SKM-1 treated with dmso at 0.1 percent for 144 hours (cell line): ENCODE data around the gene PPFIBP1.
"Not testable (repeated sequence)": the region's sequence is repeated elsewhere in the genome, so short reads cannot be mapped to it uniquely, and the experiment has no call there.

Experiments
- DNase-seq: peaks from one replicate; lab custom pipeline; 2025; ENCODE audit not compliant: unreplicated experiment; lab: John Stamatoyannopoulos, UW

The PPFIBP1 gene

DNA sequence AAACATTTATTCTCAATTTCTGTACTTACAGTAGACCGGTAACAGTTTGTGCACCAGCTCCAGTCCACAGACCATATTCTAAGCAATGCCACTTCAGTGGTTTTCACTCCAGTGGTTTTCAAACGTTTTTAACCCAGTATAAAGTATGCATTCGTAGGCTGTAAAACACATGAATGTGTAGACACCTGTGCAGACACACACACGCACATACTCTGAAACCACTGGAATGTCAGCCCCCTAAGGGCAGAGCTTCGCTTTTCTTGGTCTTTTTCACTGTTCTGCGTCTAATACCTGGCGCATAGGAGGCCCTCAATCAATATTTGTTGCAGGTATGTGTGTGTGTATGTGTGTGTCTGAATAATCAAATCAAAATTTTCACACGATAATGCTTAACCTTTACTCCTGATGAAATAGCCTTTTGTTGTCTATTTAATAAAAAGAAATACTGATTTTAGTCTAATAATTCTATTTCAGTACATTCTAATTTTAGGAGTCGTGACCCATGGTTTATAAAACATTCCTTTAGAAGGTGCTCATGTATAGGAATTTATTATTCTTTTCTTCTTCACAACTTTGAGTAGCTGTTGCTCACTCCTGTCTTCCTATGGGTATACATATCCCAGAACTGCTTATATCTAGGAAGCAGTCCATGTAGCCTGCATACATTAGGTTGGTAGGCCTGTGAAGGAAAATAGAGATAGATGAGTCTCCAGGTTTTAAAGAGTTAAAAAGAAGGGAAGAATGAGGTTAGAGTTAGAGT is 98.6 kb downstream of the PPFIBP1 start:
- DNase-seq: no peak

DNA sequence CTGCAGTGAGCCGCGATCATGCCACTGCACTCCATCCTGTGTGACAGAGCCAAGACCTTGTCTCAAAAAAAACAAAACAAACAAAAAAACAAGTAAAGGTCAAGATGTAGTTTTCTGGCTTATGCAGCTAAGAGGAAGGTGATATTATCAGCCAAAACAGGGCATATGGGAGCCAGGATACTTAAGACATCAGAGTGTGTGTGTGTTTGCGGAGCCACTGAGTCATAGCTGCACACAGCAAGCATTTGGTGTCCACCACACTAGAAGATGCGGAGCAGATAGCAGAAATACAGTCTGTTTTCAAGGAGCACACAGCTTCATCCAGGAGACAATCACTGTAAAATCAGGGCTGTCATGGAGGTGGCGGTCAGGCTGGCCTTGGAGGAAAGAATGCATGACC is 99.6 kb downstream of the PPFIBP1 start:
- DNase-seq: no peak

DNA sequence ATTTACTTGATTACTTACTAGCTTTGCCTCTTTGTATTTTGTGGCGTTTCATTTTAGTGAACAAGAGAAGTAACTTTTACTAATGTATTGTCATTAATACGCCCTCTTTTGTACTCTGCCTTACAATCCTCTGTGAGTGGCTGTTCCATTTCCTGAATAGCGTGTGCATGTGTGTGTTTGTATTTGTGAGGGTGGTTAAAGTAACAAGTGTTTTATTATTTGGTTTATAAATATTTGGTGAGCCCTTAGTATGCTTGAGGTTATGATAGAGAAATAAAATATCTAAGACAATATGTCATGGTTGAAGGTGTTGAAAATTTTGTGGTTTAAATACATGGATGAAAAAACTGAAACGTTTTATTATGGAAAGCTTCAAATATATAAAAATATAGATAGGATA is 100.6 kb downstream of the PPFIBP1 start:
- no peak for DNase-seq

DNA sequence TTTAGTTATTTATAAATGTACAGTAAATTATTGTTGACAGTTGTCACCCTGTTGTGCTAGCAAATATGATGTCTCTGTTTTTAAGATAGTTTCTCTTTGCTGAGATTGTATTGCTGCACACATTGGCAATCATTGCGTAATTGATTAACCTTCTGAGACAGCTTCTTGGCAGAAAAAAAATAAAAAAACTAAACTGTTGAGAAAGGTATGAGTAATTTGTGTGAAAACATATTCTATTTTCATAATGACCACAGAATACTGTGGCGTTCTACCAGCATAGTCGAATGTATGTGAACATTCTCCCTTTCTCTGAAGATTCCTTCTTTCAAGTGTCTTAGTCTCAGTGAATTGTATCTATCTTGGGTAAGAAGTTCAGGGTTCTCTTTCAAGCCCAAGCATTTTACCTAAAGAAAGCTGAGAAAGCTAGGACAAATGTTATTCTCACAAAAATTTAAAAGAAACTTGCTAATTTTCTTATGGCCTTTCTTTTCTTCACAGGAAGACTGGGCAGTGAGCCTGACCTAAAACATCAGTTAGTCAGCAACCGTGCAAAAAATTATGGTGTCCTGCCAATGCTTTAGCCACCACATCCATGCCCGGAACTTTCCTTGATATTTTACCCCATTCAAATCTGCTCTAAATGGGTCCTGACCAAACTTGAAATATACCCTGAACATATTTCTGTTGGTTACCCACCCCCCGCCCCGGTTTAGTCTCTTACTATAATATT is 103.3 kb downstream of the PPFIBP1 start:
- DNase-seq: no peak

DNA sequence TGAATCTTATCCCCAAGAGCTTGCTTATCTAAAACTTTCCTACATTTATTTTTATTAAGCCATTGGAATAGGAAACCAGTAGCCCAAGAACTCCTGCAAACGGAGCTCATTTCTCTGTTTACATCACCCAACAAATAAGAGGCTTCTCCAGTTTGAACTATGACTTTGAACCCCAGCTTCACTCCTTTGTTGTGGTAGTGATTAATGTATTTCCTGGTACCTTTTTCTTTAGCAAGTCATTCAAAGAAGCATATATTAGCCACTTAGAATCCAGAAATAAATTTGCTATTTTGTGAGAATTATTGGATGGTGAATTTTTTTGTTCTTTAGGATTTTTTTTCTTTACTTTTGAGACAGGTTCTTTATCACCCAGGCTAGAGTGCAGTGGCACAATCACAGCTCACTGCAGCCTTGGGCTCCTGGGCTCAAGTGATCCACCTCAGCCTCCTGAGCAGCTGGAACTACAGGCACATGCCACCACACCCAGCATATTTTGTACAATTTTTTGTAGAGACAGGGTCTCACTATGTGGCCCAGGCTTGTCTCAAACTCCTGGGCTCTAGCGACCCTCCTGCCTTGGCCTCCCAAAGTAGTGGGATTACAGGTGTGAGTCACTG is 104.0 kb downstream of the PPFIBP1 start:
- not testable (repeated sequence) for DNase-seq

DNA sequence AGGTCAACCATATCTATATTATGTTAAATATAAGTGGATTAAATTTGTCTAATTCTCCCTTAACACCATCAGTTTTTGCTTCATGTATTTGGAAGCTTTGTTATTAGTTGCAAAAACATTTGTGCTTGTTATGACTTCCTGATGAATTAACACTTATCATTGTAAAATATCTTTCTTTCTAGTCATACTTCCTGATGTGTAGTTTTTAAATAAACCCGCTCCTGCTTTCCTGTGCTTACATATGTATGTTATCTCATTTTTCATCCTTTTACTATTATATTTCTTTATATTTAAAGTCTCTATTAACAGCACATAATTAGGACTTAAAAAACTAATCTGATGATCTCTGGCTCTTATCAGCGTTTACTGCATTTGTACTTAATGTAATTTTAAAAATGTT is 106.2 kb downstream of the PPFIBP1 start:
- not testable (repeated sequence) for DNase-seq

DNA sequence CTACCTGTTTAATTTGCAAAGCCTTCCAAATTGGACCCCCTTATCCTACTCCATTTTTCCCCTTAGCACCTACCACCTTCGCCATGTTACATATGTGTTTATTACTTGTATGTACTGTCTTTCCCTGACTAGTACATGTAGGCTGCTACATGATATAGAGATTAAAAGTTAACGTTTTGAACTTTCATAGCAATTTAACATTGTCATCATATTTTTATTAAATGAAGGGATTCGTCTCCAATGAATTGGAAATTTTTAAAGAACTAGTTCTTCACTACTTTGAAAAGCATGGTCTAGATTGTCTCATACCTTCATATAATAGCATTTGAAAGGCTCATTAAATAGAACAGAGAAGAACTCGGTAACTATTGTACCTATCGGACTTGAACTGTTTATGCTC is 107.4 kb downstream of the PPFIBP1 start:
- no peak for DNase-seq

DNA sequence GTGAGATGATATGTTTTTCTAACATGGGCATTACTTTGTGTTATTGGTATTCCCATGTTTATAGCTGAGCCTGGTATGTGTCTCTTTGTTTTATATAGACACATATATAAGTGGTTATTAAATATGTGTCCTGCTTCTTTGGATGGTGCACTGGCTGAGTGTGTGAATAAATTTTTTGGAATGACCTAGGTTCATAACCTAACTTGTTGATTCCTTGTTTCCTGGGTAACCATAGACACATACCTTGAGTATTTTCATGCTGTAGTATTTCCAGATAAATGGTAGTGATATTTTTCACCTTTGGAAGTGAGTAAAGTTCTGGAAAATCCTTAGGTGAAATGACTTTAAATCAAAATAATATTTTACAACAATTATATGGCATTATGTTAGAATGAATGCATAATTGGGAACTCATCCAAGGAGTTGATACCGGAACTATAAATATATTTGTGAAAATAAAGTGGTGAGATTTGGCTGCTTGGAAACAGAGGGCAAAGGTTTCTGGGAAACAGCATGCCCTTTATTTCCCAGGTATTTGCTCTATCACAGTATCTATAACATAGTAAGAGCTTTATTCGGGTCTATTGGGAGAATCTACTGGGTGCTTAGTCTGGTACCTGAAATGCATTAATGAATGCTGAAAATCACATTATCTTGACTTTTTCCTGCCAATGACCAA is 107.9 kb downstream of the PPFIBP1 start:
- DNase-seq: no peak

DNA sequence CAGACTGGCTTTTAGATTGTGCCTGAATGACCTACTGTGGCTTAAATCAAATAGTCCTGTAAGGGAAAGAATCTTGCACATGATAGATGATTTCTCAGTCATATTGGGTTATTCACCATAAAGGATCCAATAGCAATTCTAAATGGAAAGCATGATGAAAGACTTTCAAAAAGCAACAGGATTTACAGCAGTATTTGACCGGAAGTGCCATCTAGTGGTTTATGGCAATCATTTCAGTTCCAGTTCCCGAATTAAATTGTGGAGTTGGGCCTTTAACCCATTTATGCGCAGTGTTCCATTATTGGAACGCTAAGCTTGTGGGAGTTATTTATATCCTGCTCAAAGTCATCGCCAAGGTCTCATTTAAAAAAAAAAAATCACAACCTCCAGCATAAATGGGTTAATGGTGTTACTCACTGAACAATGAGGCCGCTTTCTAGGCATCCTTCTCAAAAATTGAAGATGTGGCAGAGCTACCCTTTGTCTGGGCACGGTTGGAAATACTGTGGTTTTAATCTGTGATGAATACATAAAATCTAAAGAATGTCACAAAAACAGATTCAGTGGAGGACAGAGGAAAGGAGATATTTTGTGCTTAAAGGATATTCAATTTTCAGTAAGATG is 111.5 kb downstream of the PPFIBP1 start:
- no peak for DNase-seq

DNA sequence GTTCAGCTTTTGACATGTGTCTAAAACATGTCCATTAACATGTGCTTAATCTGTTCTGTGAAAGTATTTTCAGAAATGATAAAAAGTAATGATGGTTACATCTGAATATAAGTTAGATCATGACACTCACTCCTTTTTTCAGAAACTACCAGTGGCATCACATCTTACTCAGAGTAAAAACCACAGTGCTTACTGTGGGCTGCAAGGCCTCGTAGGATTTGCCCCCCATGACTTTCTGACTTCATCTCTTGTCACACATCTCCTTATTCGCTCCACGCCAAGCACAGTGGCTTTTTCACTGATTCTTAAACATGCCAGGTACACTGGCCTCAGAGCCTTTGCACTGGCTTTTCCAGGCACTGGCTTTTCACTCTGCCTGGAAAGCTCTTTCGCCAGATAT is 112.6 kb downstream of the PPFIBP1 start:
- not testable (repeated sequence) for DNase-seq

DNA sequence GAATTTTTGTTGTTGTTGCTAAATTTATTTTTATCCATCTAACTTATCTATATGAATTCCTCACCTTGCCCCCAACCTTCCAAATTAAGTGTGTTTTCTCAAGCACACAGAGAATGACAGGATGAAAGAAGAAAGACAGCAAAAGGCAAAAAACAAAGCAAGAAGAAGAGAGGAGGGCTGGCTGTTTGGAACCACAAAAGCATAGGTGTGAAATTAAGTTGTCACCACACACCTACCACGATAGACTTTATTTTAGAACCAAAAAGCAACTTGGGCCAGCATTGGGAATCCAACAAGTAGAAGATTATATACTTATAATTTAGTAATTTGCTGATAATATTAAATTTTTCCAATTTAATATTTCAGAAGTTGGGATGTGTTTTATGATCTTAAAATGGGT is 113.5 kb downstream of the PPFIBP1 start:
- DNase-seq: no peak

DNA sequence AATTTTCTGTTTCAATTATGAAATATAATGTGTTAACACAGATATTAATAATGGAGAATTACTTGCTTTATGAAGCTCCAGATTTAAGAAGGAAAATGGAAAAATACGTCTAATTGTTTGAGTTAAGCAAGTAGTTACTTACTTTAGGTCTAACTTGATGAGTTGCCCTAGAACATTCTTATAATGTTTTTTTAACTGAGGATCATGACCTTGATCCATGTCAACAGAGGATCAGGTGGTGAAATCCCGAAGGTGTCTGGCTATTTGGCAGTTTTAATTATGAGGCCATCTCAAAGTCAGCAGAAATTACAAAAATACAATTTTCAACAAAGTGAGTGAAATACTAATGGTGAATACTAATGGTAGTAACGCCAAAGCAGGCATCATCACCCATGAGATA is 115.3 kb downstream of the PPFIBP1 start:
- DNase-seq: no peak

DNA sequence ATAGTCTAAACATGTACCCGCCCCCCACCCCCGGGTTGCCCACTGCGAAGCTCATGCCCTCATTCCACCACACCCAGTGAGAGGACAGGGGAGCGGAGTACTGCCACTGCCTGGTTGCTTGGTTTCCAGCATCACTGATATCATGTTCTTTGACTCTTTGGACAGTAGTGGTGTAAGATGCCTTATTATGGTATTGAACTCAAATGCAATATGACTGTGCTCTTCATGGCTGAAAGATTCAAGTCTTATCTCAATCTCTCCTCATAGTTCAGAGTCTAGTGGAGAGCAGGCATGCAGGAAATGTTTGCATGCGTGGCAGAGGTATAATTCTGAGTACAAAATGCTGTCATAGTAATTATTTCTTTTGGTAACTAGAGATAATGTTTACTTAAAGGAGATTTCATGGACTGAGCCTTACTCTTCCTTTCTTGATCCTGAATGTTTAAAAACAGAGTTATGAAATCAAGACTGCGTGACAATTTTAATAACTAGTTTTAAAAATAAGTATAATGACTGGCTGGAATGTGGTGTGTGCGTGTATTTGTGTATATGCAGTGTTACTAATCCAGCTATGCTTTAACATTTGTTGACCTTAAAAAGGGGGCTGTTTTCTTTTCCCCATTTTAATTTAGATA is 116.7 kb downstream of the PPFIBP1 start:
- DNase-seq: not testable (repeated sequence)

DNA sequence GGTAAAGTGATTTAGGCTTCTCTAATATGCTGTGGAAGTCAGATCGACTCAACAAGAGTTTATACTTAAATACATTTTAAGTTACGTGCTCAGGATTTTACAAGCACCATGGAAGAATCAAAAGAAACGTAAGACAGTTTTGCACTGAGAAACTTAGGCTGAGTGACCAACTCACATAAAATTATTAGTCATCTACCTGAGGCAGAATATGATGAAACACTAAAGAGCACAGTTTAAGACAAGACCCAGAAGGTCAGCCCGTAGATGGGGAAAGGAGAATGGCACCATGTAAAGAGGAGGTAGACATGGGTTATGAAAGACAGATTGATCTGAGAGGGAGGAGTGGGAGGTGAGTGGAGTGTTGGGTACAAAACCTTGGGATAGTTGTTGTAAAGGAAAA is 118.4 kb downstream of the PPFIBP1 start:
- not testable (repeated sequence) for DNase-seq

DNA sequence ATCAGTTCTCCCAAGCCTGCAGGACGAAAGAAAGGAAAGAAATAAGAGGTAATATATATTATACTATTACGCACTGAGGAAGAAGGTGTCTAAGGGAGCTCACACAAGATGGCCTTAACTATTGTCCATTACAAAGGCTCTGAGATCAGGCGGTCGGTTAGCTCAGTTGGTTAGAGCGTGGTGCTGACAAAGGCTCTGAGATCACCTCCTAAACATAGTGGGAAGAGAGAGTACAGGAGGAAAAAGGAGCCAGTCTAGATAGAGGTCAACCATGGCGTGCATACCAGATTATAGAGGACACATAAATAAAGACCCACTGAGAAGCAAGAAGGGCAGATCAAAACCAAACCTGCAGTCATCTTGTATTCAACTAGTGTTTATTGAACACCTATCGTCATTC is 118.9 kb downstream of the PPFIBP1 start:
- DNase-seq: not testable (repeated sequence)

DNA sequence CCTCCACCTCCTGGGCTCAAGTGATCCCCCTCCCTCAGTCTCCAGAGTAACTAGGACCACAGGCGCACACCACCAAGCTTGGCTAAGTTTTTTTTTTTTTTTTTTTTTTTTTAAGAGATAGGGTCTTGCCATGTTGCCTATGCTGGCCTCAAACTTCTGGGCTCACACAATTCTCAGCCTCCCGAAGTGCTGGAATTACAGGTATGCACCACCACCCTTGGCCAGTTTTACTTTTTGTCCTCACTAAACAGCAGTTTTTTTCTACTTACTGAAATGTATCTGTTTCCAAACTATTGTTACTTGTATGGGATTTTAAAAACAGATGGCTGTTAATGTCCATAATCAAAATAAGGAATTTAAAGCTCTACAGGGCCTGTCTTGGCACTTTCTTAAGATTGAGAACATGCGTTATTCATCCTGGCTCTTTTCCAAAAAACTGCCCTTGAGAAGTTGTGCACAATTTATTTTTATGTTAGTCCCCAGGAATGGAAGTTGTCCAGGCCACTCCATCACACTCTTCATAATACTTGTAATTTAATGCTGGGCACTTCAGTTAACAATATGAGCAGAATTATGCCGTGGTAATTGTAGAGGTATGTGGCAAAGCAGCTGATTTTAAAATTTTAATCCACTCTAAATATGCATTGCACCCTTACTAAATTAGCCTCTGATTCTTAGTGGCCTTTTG is 120.3 kb downstream of the PPFIBP1 start:
- no peak for DNase-seq

DNA sequence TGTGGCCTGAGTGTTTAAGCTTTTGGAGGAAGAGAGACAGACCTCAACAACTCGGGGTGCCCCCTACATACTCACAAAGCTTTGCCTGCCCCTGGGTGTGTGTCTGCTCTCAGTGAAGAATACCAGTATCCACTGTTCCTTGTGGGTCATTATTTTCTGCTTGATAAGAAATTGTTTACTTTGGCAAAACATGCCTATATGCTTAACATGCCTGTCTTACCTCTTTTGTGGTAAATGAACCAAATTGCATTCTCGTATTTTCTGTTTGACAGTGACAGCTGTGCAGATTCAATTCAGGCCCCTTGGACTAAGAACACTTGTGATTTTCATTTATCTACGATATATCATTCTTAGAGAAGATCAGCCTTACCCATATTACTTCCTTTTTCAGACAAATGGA is 121.7 kb downstream of the PPFIBP1 start:
- DNase-seq: no peak

DNA sequence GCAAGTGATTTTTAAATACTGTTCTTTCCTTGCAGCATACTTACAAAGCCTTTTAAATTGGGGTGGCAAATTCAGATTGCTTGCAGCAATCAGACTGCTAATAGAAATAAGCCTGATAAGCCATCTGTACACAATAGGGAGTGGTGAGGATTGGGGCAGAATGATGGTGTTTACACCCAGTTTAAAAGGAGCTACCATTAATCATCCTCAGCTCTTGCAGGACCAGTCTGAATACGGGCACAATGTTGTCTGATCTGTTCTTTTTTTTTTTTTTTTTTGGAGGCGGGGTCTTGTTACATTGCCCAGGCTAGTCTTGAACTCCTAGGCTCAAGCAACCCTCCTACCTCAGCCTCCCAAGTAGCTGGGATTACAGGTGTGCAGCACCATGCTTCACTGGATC is 122.1 kb downstream of the PPFIBP1 start:
- no peak for DNase-seq

DNA sequence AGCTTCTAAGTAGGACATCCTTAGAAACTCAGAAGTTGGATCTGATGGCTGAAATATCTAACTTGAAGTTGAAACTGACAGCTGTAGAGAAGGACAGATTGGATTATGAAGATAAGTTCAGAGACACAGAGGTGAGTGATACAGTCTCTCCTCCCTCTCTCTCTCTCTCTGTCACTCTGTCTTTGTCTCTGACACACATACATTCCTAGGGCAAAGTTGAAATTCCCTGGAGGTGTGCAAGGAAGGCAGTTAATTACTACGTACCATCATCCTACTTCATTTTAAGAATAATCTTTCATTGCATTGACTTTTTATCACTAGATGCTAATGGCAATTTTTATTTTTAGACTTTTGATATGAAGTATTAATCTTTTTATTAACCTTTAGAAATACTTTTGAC is 126.0 kb downstream of the PPFIBP1 start:
- no peak for DNase-seq

DNA sequence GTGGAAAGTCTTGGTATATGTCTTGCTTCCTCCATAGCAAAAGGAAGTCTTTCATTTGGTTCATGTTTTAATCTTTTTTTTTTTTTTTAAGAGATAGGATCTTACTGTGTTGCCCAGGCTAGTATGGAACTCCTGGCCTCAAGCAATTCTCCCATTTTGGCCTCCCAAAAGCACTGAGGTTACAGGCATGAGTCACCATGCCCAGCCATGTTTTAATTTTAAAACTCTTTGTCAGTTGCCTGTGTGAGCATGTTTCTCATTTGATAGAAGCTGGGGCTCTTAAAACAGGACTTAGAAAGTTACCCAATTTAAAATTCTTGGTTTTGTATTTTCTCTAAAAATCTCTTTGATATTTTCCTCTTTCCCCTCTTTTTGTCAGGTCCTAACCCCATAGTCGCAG is 127.2 kb downstream of the PPFIBP1 start:
- DNase-seq: no peak
